ENCODE results near the gene CNGB1.
"Not testable (repeated sequence)": the region's sequence is repeated elsewhere in the genome, so short reads cannot be mapped to it uniquely, and the experiment has no call there.

CNGB1 gene

DNA sequence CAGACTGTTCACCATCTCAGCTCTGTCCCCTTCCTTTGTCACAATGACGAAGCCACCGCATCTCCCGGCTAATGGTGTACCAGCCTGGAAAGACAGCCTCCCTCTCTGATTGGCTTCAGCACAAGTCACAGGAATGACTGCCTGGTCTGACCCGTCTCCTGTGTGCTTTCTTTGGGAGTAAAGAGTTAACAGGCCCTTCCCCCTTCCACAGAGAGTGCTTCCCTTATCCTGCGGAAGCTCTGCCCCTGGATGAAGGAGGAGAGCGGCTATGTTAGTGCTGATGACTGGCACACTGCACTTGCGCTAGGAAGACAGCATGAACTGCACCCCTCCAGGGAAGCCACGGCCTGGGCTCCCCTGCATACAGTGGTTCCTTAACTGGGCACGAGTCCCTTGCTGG lies 41.6 kb upstream of the CNGB1 start:
- no peak for TF ChIP-seq CTCF (IDR thresholded peaks at IDR 0.05; ENCODE audit: insufficient read depth, low read length, missing control alignments)
- ChIA-PET CTCF (interaction anchor here (1.1 to 7.4 kb wide), 6 partner anchors 11 to 115 kb away, joined by 3 to 56 read pairs (median 10); partner anchors contain the start of genes USB1 and ZNF319), POLR2A (no interaction called here)
- no peak for DNase-seq (ENCODE audit: low read depth, low spot score)
- H3K4me3 ChIP-seq (ENCODE audit: low read depth, low read length), result no peak overlapping the region

GRCh38 chr16:58011652-58012051 lies 40.7 kb upstream of the CNGB1 start:
- POLR2A ChIA-PET, result no interaction called here
- H3K4me3 ChIP-seq (ENCODE audit: low read depth, low read length), result no peak overlapping the region
- CTCF ChIA-PET, result interaction anchor here (1.0 to 7.4 kb wide), 7 partner anchors 10 to 435 kb away, joined by 3 to 56 read pairs (median 4); partner anchors contain the start of genes USB1 and ZNF319
- no peak for TF ChIP-seq CTCF (IDR thresholded peaks at IDR 0.05; ENCODE audit: insufficient read depth, low read length, missing control alignments)
- DNase-seq (ENCODE audit: low read depth, low spot score), result peak; percentile 40

DNA sequence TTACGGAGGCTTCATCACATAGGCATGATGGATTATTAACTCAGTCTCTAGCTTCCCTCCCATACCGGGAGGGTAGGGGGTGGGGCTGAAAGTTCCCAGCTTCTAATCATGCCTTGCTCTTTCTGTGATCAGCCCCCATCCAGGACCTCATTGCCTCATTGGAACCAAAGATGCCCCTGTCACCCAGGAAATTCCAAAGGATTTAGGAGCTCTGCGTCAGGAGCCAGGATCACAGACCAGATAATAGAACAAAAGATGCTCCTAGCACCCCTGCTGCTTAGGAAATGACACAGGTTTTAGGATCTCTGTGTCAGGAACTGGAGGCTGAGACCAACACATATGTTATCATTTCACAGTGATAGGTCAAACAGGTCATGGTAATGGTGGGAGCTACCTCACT lies 40.0 kb upstream of the CNGB1 start:
- no peak for DNase-seq (ENCODE audit: low read depth, low spot score)
- H3K4me3 ChIP-seq (ENCODE audit: low read depth, low read length), result no peak overlapping the region
- ChIA-PET POLR2A (interaction anchor here (1.6 kb wide), 1 partner anchor 111 kb away, joined by 3 read pairs; no protein-coding TSS in a partner anchor), CTCF (interaction anchor here (1.0 to 7.4 kb wide), 9 partner anchors 9 to 434 kb away, joined by 3 to 56 read pairs (median 4); partner anchors contain the start of genes USB1 and ZNF319)
- no peak for TF ChIP-seq CTCF (IDR thresholded peaks at IDR 0.05; ENCODE audit: insufficient read depth, low read length, missing control alignments)

DNA sequence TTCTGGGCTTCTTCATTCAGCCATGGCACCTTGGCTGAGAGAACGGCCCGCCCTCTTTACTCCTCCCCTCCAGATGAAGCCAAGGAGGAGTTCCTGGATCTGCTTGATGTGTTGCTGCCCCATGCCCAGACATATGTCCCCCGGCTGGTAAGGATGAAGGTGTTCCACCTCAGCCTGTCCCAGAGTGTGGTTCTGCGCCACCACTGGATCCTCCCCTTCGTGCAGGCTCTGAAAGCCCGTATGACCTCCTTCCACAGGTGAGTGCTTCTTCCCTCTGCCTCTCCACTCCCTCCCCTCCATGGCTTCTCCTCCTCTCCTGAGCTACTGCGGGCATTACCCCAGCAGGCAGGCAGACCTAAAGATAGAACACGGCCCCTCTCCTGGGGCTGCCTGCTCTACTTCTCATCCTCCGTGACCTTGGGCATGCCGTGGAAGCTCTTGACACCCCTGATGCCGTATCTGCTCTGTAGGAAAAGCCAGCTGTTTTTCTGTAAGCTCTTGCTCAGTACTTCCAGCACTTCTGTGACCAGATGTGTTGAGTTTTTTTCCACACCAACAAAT lies 39.0 kb upstream of the CNGB1 start:
- H3K4me3 ChIP-seq (ENCODE audit: low read depth, low read length), result no peak overlapping the region
- TF ChIP-seq CTCF (IDR thresholded peaks at IDR 0.05; ENCODE audit: insufficient read depth, low read length, missing control alignments), result no peak
- no peak for DNase-seq (ENCODE audit: low read depth, low spot score)
- ChIA-PET CTCF (interaction anchor here (1.2 to 7.4 kb wide), 5 partner anchors 10 to 112 kb away, joined by 3 to 56 read pairs (median 6); partner anchors contain the start of genes USB1 and ZNF319), POLR2A (interaction anchor here (1.6 kb wide), 1 partner anchor 112 kb away, joined by 3 read pairs; no protein-coding TSS in a partner anchor)

- DNase-seq (ENCODE audit: low read depth, low spot score); POLR2A ChIA-PET; H3K4me3 ChIP-seq (ENCODE audit: low read depth, low read length): not testable (repeated sequence)
- CTCF ChIA-PET, result interaction anchor here (0.7 to 11.4 kb wide), 7 partner anchors 9 to 248 kb away, joined by 3 to 161 read pairs (median 4); no protein-coding TSS in a partner anchor
These were observed 33.8 kb upstream of the CNGB1 start for GRCh38 chr16:58004736-58005135.

DNA sequence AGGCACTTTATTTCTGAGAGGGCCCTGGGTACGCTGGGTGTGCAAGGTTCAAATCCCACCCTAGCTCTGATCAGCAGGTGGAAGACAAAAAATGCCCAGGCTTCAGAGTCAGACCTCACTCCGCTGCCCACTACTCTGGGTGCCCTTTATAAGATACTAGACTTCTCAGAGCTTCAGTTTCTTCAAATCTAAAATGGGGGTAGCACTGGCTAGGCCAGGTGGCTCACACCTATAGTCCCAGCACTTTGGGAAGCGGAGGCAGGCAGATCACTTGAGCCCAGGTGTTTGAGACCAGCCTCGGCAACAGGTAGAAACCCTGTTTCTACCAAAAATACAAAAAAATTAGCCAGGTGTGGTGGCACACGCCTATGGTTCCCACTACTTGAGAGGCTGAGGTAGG lies 32.0 kb upstream of the CNGB1 start:
- TF ChIP-seq CTCF (IDR thresholded peaks at IDR 0.05; ENCODE audit: insufficient read depth, low read length, missing control alignments), result no peak
- ChIA-PET POLR2A (no interaction called here), CTCF (interaction anchor here (1.2 to 11.4 kb wide), 4 partner anchors 10 to 400 kb away, joined by 3 to 161 read pairs (median 34); no protein-coding TSS in a partner anchor)
- no peak for DNase-seq (ENCODE audit: low read depth, low spot score)
- no peak overlapping the region for H3K4me3 ChIP-seq (ENCODE audit: low read depth, low read length)

Data from AG04449 (cell line).